GM10266 (cell line): ENCODE results near the gene SLC9A8.
A peak's percentile ranks its signal among the peaks of the same experiment; 100 is the strongest.

Experiments
- DNase-seq: peaks from one replicate; pipeline ENCODE4 v3.0.0; 2012; ENCODE audit errors: extremely low spot score
- TF ChIP-seq, protein P1 (sequence below): IDR thresholded peaks from 2 replicates; pipeline ENCODE4 v1.5.1; 2012; ENCODE audit warnings: mild to moderate bottlenecking, low read depth; ENCODE audit not compliant: control insufficient read depth, insufficient read depth; ENCODE audit errors: missing control alignments

The SLC9A8 gene

DNA sequence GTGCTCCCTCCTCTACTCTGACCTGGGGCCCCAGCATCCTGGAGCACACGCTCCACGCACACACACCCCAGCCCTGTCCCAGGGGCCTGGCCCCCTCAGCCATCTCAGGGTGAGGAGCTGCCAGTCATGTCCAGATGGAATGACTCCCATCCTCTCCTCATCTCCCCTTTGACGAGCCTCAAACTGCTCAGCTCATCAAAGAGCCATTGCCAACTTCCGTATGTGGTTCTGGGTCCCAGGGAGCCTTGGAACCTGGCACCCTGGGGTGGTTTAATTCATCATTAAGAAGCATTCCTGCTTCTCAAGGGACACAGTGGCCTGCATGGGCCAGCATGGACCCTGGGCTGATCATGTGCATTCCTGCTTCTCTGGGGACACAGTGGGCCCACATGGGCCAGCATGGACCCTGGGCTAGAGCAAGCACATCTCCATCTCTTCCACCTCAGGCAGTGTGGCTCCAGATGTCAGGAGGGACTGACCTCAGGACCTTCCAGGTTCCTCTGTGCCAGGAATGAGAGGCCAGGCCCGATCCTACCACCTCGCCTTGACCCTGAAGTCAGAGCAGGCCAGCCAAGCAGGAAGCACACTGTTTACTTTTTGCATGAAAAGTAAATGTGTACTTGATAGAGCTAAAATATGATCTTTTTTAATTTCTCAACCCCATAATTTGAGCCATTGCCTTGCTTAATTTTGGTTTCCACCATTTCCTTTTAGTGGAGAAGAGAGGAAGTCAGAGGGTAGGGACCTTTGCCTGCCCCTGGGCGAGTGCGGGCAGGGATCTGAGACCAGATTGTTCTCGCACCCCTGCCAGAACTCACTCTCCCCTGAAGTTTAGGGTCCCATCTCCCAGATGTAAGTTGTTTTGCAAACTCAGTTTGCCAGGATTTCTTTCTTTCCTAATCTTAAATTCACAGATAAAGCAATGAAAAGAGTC, 76.6 kb downstream of the SLC9A8 start:
- TF ChIP-seq, protein P1, sequence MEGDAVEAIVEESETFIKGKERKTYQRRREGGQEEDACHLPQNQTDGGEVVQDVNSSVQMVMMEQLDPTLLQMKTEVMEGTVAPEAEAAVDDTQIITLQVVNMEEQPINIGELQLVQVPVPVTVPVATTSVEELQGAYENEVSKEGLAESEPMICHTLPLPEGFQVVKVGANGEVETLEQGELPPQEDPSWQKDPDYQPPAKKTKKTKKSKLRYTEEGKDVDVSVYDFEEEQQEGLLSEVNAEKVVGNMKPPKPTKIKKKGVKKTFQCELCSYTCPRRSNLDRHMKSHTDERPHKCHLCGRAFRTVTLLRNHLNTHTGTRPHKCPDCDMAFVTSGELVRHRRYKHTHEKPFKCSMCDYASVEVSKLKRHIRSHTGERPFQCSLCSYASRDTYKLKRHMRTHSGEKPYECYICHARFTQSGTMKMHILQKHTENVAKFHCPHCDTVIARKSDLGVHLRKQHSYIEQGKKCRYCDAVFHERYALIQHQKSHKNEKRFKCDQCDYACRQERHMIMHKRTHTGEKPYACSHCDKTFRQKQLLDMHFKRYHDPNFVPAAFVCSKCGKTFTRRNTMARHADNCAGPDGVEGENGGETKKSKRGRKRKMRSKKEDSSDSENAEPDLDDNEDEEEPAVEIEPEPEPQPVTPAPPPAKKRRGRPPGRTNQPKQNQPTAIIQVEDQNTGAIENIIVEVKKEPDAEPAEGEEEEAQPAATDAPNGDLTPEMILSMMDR: no peak
- no peak for DNase-seq

DNA sequence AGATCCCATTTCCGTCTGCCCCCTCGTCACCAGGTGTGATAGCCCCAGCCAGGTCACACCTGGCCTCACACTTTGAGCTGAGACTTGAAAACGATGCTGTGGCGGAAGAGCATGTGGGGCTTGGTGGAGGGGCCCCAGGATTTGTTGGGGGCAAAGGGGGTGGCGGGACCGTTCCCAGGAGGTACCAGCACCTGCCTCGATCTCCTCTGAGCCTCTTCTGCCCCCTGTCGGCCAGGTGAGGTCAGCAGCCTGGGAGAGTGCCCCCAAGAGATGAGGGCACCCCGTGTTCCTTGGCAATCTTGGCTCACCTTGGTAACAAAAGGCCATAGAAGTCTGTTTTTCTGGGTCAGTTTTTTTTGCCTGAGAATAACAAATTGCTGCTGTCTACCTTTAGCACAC, 77.3 kb downstream of the SLC9A8 start:
- no peak for DNase-seq
- TF ChIP-seq, protein P1: peak; percentile 21

DNA sequence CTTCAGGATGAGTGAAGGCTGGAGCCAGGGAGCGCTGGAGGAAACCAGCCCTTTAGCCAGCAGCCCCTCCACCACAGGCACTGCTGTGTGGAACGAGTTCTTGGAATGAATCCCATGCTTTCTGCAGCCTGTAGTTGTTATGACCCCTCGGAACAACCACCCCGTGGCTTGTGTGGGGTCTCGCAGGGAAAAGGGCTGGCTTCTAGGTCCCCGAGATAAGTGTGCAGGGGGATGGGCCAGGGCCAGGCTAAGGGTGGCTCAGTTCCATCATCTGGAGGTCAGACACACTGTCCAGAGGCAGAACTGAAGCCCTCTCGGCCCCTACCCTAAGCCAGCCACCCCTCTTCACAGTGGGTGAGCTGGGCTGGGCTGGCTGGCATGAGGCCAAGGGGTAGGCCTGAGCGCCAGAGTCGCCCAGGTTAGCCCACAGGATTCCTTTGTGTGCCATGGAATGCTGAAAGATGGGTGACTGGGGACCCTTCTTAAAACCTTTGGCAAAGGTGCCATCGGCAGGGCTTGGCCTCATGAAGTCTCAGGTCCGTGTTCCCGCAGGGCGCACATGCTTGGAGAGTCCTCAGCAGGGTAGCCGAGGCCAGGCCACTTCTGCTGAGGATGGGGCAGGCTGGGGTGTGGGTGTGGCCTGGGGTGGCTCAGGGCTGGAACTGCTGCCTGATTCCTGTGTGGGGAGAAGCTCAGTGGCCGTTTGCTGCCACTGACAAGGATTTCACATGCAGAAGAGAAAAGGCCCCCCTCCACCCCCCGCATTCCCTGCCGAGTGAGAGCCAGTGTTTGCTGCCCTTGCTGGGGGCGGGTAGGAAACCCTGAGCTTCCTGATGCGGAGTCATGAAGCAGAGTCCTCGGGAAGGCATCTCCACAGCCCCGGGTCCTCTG, 78.1 kb downstream of the SLC9A8 start:
- DNase-seq: no peak
- TF ChIP-seq, protein P1: no peak

DNA sequence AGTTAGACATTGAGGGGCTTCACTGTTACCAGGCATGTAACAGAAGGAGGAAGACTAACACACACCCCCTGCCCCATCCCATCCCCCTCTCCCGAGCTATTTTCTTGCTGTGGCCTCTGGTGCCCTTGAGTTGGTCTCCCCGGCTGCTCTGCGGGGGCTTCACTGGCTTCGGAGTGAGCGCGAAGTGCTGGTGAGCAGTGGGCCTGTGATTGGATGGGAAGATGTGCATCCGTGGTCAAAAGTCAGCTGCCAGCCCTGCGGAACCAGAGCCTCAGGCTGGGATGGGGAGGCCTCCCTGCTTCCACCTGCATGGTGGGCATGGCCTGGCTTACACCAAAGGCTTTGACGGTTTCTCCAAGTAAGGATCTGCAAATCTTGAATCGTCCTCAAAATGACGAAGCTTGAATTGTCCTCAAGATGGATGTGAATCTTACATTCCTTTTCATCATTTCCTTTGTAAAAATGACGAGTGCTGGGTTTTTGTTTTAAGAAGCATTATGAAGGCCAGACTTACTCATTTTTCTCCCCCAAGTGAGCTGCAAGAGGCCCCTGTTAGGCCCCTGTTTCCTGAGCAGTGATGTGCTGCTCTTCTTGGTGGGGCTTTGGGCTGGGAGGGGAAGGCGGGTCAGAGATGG, 79.0 kb downstream of the SLC9A8 start:
- TF ChIP-seq, protein P1: no peak

DNA sequence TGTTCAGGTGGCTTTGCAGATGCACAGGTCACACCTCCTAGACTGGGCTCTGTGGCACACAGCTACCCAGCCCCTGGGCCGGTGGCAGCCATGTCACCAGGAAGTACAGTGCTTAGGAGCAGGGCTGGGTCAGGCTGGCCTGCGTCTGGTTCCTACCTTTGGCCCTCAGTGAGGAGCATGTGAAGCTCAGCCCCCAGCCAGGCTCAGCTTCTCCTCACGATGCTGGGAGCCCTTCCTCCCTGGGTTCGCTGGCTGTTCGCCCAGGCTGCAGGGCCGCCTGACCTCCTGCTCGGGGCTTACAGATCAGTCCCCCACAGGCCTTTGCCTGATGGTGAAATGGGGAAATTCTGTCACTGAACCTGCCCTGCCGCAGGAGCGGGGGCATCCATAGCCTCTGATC, 79.6 kb downstream of the SLC9A8 start:
- TF ChIP-seq, protein P1: no peak
- no peak for DNase-seq

More for the DNA sequence above, 79.0 kb downstream of the SLC9A8 start:
- no peak for DNase-seq

DNA sequence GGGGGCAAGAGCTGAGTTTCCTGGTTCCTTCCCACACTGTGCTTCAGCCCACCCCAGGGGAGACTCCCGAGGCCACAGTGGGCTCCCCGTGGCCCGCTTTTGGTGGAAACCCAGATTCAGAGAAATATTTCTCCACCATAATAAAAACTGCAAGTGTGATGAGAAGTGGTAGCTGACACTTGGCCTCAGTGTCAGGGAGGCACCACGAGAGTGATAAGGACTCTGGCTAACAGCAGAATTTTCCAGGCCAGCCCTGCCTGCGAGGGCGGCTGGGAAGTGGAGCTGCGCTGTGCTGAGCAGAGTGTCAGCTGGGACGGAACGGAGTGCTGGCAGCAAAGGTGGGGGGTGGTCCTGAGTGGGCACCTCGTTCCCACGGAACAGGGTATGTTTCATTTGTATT, 80.2 kb downstream of the SLC9A8 start:
- no peak for DNase-seq
- TF ChIP-seq, protein P1: no peak
